ENCODE data around the gene NEK1.

Gene NEK1

DNA sequence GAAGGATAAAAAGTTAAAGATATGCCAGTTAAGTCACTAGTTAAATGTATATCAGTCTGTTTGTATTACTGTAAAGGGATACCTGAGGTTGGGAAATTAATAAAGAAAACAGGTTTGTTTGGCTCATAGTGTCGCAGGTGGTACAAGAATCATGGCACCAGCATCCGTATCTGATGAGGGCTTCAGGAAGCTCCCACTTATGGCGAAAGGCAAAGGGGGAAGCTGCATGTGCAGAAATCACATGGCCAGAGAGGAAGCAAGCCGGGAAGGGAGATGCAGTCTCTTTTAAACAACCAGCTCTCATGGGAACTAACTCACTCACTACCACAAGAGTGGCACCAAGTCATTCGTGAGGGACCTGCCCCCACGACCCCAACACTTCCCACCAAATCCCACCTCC is 249.8 kb downstream of the NEK1 start:
- DNase-seq (ENCODE audit: low read depth): no peak

DNA sequence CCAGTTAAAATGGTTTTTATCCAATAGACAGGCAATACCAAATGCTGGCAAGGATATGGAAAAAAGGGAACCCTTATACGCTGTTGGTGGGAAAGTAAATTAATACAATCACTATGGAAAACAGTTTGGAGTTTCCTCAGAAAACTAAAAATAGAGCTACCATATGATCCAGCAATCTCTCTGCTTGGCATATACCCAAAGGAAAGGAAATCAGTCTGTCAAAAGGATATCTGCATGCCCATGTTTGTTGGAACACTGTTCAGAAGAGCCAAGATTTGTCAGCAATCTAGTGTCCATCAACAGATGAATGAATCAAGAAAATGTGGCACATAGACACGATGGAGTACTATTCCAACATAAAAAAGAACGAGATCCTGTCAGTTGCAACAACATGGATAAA is 250.6 kb downstream of the NEK1 start:
- no peak for DNase-seq (ENCODE audit: low read depth)

DNA sequence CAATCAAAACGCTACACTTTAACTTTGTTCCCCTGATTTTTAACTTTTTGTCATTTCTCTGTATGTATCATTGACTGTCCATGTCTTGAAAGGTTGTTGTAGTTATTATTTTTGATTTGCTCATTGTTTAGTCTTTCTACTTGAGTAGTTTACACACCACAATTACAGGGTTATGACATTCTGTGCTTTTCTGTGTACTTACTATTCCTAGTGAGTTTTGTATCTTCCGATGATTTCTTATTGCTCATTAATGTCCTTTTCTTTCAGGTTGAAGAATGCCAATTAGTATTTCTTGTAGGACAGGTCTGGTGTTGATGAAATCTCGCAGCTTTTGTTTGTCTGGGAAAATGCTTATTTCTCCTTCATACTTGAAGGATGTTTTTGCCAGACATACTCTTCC is 252.4 kb downstream of the NEK1 start:
- DNase-seq (ENCODE audit: low read depth): no peak

DNA sequence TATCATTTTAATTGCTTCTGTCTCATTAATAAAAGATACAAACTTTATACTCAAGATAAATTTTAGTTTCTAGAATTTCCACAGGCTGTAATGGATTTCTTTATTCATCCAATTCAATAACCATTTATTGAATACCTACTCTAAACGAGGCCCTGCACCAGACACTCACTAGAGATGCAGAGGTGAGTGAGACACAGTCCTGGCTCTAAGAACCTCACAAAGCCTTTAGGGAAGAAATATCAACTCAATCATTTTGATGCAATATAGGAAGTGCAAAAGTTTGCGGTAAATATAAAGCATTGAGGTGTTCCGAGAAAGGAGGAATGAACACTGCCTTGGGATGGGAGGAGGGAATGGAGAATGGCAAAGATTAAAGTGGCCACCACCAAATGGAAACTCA is 260.0 kb downstream of the NEK1 start:
- no peak for DNase-seq (ENCODE audit: low read depth)

DNA sequence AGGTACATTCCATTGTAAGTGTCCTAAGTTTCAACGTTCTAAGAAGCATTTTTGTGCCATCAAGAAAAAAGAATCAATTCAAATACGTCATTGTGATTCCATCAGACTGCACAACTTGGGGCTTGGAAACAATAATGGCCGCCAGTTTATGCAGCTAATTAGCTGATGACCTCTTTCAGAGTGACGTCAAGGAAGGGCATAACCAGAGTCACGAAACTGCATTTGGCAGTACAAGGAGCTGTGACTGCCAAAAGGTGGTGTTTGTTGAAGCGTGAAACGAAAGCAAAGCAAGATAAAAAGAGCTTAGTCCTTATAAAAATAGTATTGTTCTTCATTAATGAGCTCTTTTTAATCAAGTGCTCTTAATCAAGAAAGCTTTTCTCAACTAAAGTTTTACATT is 260.5 kb downstream of the NEK1 start:
- DNase-seq (ENCODE audit: low read depth): no peak

DNA sequence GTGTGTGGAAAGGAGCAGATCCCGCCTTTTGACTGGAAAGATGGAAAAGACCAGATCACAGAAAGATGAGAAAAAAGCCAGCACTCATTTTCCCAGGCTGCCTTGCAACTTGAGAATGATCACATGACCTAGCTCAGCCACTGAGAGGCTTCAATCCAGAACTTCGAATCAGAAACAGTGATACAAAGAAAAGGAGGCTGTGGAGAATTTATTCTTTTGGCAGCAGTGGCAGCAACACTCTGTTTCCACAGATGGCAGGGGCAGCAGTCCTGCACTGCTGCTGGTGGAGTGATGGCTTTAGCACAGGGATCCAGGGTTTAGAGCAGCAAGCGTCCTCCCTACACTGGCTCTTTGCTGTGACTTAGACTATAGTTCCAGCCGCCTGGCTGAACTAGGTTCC is 263.8 kb downstream of the NEK1 start:
- DNase-seq (ENCODE audit: low read depth): no peak

DNA sequence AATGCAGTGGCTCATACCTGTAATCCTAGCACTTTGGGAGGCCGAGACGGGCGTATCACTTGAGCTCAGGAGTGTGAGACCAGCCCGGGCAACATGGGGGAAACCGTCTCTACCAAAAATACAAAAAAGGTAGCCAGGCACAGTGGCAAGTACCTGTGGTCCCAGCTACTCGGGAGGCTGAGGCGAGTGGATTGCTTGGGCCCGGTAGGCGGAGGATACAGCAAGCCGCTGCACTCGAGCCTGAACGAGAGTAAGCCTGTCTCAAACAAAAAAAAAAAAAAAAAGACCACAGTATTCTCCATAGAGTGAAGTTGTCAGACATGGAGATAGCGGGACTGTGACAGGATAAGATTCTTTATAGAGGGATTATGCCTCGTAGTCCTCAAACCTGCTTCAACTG is 265.5 kb downstream of the NEK1 start:
- no peak for DNase-seq (ENCODE audit: low read depth)

DNA sequence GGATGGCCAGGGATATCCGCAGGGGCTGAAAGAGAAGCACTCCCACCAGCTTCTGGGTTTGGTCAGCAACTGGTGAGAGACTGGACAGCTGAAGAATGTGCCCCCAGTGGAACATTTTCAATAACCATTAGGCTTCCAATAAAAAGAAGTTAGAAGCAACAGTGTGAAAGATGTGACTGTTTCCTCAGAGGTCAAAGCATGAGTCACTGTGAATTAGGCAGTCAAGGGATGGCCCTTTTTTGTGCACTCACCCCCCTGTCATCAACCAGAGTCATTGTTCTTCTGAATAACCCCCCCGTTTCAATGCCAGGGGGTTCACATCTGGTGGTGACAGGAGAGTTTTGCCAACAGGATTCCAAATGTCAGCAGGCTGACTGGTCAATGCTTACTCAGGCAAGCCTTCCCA is 267.1 kb downstream of the NEK1 start:
- DNase-seq (ENCODE audit: low read depth): peak; percentile 95
